Endodermal cell (in vitro differentiated cells): ENCODE measurements around the gene GNAZ. TPM values are rescaled to one million over a fixed set of nuclear protein-coding genes. Genes with fewer than 3 reads are reported as not detected.

Source experiments
- DNase-seq: peaks from one replicate; pipeline ENCODE4 v3.0.0-alpha.2; 2017
- H3K27ac ChIP-seq: 2 replicates; pipeline ENCODE4 v1.5.1; 2013; ENCODE audit warnings: mild to moderate bottlenecking, low read depth, low read length, moderate library complexity
- H3K27me3 ChIP-seq: 2 replicates; pipeline ENCODE4 v1.6.1; 2013; ENCODE audit warnings: mild to moderate bottlenecking, low read length, moderate library complexity; ENCODE audit not compliant: insufficient read depth, control insufficient read depth, poor library complexity, severe bottlenecking
- H3K36me3 ChIP-seq: 2 replicates; pipeline ENCODE4 v1.7.0; 2013; ENCODE audit warnings: mild to moderate bottlenecking, low read length, moderate library complexity; ENCODE audit not compliant: control insufficient read depth, insufficient read depth
- H3K4me1 ChIP-seq: one replicate; pipeline ENCODE4 v1.7.0; 2013; ENCODE audit warnings: low read length; ENCODE audit not compliant: control insufficient read depth, insufficient read depth
- H3K4me3 ChIP-seq: 2 replicates; pipeline ENCODE4 v1.5.1; 2013; ENCODE audit warnings: mild to moderate bottlenecking, low read length, moderate library complexity
- H3K9ac ChIP-seq: 2 replicates; pipeline ENCODE4 v1.6.1; 2013; ENCODE audit warnings: mild to moderate bottlenecking, low read length, moderate library complexity; ENCODE audit not compliant: poor library complexity, severe bottlenecking; ENCODE audit errors: extremely low read depth
- H3K9me3 ChIP-seq: 2 replicates; pipeline ENCODE4 v1.6.1; 2013; ENCODE audit warnings: mild to moderate bottlenecking, low read length, moderate library complexity; ENCODE audit not compliant: control insufficient read depth
- H3K27ac Mint-ChIP-seq: 2 replicates; pipeline ENCODE4 v1.8.0; 2020; ENCODE audit warnings: mixed read lengths
- H3K27me3 Mint-ChIP-seq: 2 replicates; pipeline ENCODE4 v1.8.0; 2021; ENCODE audit warnings: mild to moderate bottlenecking, mixed read lengths; ENCODE audit not compliant: insufficient read depth
- H3K36me3 Mint-ChIP-seq: 2 replicates; pipeline ENCODE4 v1.8.0; 2020; ENCODE audit warnings: low read depth, mixed read lengths
- H3K4me1 Mint-ChIP-seq: 2 replicates; pipeline ENCODE4 v1.8.0; 2020; ENCODE audit warnings: mixed read lengths
- H3K4me3 Mint-ChIP-seq: 2 replicates; pipeline ENCODE4 v1.8.0; 2020; ENCODE audit warnings: mild to moderate bottlenecking, moderate library complexity, mixed read lengths
- H3K9me3 Mint-ChIP-seq: 2 replicates; pipeline ENCODE4 v1.8.0; 2020; ENCODE audit warnings: mild to moderate bottlenecking, mixed read lengths
- WGBS, 2 experiments: methylation state at CpG; one replicate each; pipeline versions ENCODE4 v1.1.5 to v1.1.7; 2013; ENCODE audit warnings: missing lambda C conversion rate in 2 of 2, mixed read lengths in 1 of 2; ENCODE audit not compliant: insufficient coverage in 1 of 2, insufficient read length in 1 of 2; 5-methylcytosine and 5-hydroxymethylcytosine counted together
- total RNA-seq, 2 donors: library from RNA; stranded (reverse); fragmentation: NEBNext Ultra II Directional in 1 of 2; extraction: Animal tissue kit (Norgen Biotek cat#: 25700) in 1 of 2; gene quantifications; 2 replicates in 1 of 2; 3 replicates in 1 of 2; pipeline ENCODE4 v1.2.1, GENCODE V29; 2021
- TF ChIP-seq, protein P1 (sequence below): fragments of 200-600 bp; sonication (generic); conservative IDR thresholded peaks from 2 replicates; pipeline ENCODE4 v1.5.0; 2021; ENCODE audit warnings: antibody characterized with exemption, mild to moderate bottlenecking

Gene GNAZ
- total RNA-seq, 2 donors from 2014 or later, result 16.7 to 17.9 TPM

DNA sequence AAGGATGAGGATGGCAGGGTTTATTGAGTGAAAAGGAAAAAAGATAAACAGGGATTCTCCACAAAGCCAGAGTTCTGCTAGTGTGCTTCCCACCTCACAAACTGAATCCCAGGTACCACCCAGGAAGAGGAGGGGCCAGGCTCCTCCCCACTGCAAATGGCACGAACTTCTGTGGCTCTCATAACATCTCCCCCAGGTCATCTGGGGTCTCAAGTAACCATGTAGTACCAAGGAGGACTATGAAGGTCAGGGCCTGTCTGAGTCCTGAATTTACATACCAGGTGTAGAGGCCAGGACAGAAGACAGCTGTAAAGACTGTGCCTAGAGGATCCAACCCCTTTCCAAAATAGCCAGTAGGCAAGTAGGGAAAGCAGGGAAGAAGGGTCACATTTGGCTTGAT, 25.7 kb upstream of the GNAZ start:
- peaks cover 3% of the 10 kb centered on the region for H3K27me3 Mint-ChIP-seq
- Histone ChIP-seq H3K9ac (no peak overlapping the region), H3K27ac (no peak overlapping the region), H3K4me3 (no peak overlapping the region), H3K27me3 (no peaks in the 10 kb centered on the region), H3K4me1 (no peaks in the 10 kb centered on the region), H3K36me3 (no peaks in the 10 kb centered on the region), H3K9me3 (peaks cover 22% of the 10 kb centered on the region)
- 70% methylated on average over 1 of the region's 1 CpG; no CpG with 5 or more reads in 1 of the 2 experiments for WGBS, 2 experiments
- no peak for DNase-seq
- no peak overlapping the region for H3K27ac Mint-ChIP-seq
- no peak overlapping the region for H3K4me3 Mint-ChIP-seq
- peaks cover 3% of the 10 kb centered on the region for H3K4me1 Mint-ChIP-seq
- H3K36me3 Mint-ChIP-seq, result peaks cover 3% of the 10 kb centered on the region
- H3K9me3 Mint-ChIP-seq, result peaks cover 27% of the 10 kb centered on the region
- TF ChIP-seq, protein P1, sequence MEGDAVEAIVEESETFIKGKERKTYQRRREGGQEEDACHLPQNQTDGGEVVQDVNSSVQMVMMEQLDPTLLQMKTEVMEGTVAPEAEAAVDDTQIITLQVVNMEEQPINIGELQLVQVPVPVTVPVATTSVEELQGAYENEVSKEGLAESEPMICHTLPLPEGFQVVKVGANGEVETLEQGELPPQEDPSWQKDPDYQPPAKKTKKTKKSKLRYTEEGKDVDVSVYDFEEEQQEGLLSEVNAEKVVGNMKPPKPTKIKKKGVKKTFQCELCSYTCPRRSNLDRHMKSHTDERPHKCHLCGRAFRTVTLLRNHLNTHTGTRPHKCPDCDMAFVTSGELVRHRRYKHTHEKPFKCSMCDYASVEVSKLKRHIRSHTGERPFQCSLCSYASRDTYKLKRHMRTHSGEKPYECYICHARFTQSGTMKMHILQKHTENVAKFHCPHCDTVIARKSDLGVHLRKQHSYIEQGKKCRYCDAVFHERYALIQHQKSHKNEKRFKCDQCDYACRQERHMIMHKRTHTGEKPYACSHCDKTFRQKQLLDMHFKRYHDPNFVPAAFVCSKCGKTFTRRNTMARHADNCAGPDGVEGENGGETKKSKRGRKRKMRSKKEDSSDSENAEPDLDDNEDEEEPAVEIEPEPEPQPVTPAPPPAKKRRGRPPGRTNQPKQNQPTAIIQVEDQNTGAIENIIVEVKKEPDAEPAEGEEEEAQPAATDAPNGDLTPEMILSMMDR, result no peak

DNA sequence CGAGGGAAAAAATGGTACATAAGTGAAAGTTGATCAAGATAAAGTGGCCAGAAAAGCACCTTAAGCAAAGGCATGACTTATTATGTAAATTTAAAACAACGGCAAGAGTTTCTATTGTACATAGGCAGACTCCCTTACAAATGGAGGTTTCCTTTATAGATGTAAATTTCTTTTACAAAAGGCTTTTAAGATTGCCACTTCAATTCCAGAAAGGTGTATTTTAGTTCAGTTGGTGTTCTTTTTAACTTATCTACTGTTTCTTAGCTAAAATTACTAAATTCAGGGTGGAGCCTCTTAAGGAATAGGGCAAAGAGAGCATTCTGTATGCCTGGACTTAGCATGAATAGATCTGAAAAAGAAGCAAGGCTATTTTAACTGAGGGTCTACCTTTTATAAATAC, 24.9 kb upstream of the GNAZ start:
- no peak for DNase-seq
- Histone ChIP-seq H3K27me3 (no peaks in the 10 kb centered on the region), H3K9me3 (peaks cover 22% of the 10 kb centered on the region), H3K36me3 (no peaks in the 10 kb centered on the region), H3K9ac (no peak overlapping the region), H3K4me1 (no peaks in the 10 kb centered on the region), H3K4me3 (no peak overlapping the region), H3K27ac (no peak overlapping the region)
- peaks cover 3% of the 10 kb centered on the region for H3K4me1 Mint-ChIP-seq
- TF ChIP-seq, protein P1, result no peak
- 0 to 50% methylated on average over 1 to 2 of the region's 2 CpGs for WGBS, 2 experiments
- no peak overlapping the region for H3K4me3 Mint-ChIP-seq
- H3K9me3 Mint-ChIP-seq, result peaks cover 27% of the 10 kb centered on the region
- no peak overlapping the region for H3K27ac Mint-ChIP-seq
- H3K36me3 Mint-ChIP-seq, result peaks cover 3% of the 10 kb centered on the region
- peaks cover 3% of the 10 kb centered on the region for H3K27me3 Mint-ChIP-seq

DNA sequence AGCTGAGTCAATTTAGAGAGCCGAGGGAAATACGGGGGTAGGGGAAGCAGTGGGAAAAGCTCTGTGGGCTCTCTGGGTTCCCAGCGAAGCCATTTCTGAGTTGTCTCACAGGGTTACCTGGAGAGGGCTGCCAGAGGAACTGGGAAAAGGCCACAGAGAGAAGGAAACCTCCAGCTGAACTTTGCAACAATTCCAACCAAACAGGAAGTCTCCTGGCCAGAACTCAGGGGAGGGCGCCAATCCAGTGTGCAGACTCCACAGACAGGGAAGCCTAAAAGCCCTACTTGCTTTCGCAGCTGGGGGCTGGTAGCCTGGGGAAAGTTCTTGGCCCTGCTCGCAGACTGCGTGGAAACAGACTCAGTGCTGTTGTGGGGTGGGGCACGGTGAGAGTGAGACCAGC, 23.1 kb upstream of the GNAZ start:
- H3K36me3 Mint-ChIP-seq, result peaks cover 3% of the 10 kb centered on the region
- peaks cover 22% of the 10 kb centered on the region for H3K9me3 ChIP-seq
- H3K9ac ChIP-seq, result no peak overlapping the region
- H3K4me1 ChIP-seq, result no peaks in the 10 kb centered on the region
- H3K9me3 Mint-ChIP-seq, result peaks cover 32% of the 10 kb centered on the region
- no peaks in the 10 kb centered on the region for H3K36me3 ChIP-seq
- no peak overlapping the region for H3K4me3 ChIP-seq
- H3K4me3 Mint-ChIP-seq, result no peak overlapping the region
- H3K4me1 Mint-ChIP-seq, result peaks cover 3% of the 10 kb centered on the region
- 73 to 88% methylated on average over 3 to 8 of the region's 8 CpGs for WGBS, 2 experiments
- H3K27me3 Mint-ChIP-seq, result peaks cover 16% of the 10 kb centered on the region
- no peak for DNase-seq
- no peak overlapping the region for H3K27ac ChIP-seq
- TF ChIP-seq, protein P1, result no peak
- H3K27me3 ChIP-seq, result no peaks in the 10 kb centered on the region
- no peak overlapping the region for H3K27ac Mint-ChIP-seq
